IMR-90 (cell line): ENCODE measurements around the gene COL5A3. TPM values are rescaled to one million over a fixed set of nuclear protein-coding genes. Genes with fewer than 3 reads are reported as not detected.

Source experiments
- ATAC-seq: fragments of 200-7000 bp; cut with Tn5 transposase; 2 replicates; pipeline ENCODE4 v1.9.1; 2020; ENCODE audit warnings: low read depth, mild to moderate bottlenecking, moderate library complexity
- BruUV-seq: library from RNA; stranded (reverse); fragments of 400-500 nt; replicated peaks from 2 replicates; lab custom pipeline; 2021; lab: Mats Ljungman, UMichigan
- CTCF ChIA-PET: fragments of 300-600 bp; formaldehyde crosslinking; extraction: SDS; loops from one replicate; lab custom pipeline; 2021; ENCODE audit warnings: antibody characterized with exemption; lab: Yijun Ruan, JAX
- POLR2A ChIA-PET: fragments of 300-600 bp; sonication (Branson Sonifier 250); formaldehyde crosslinking; loops from one replicate; lab custom pipeline; 2022; ENCODE audit warnings: antibody characterized with exemption; ENCODE audit not compliant: unreplicated experiment; lab: Charles Lee
- DNase-seq: peaks from one replicate; pipeline ENCODE4 v3.0.0; 2013
- H2AFZ ChIP-seq: replicated peaks from 2 replicates; pipeline ENCODE3; 2013; ENCODE audit warnings: low read length, mild to moderate bottlenecking; ENCODE audit not compliant: poor library complexity
- H2AK5ac ChIP-seq: 2 replicates; pipeline ENCODE4 v1.6.1; 2013; ENCODE audit warnings: low read depth, low read length, inconsistent platforms
- H2AK9ac ChIP-seq: replicated peaks from 2 replicates; pipeline ENCODE3; 2013; ENCODE audit warnings: mild to moderate bottlenecking, low read depth, low read length, moderate library complexity; ENCODE audit not compliant: poor library complexity
- H2BK120ac ChIP-seq: 2 replicates; pipeline ENCODE4 v1.6.1; 2013; ENCODE audit warnings: low read depth, low read length, inconsistent platforms
- H2BK15ac ChIP-seq: 3 replicates; pipeline ENCODE4 v1.6.1; 2013; ENCODE audit warnings: low read depth, low read length, inconsistent platforms
- H2BK20ac ChIP-seq: 2 replicates; pipeline ENCODE4 v1.6.1; 2013; ENCODE audit warnings: low read depth, mild to moderate bottlenecking, inconsistent platforms, low read length, moderate library complexity
- H2BK5ac ChIP-seq: 2 replicates; pipeline ENCODE4 v1.6.1; 2013; ENCODE audit warnings: mild to moderate bottlenecking, low read depth, low read length, inconsistent platforms; ENCODE audit not compliant: poor library complexity, severe bottlenecking
- H3K14ac ChIP-seq: replicated peaks from 2 replicates; pipeline ENCODE4 v1.6.1; 2013; ENCODE audit warnings: low read depth, low read length, inconsistent platforms
- H3K18ac ChIP-seq: 2 replicates; pipeline ENCODE4 v1.6.1; 2013; ENCODE audit warnings: low read depth, low read length, control low read depth
- H3K23ac ChIP-seq: 2 replicates; pipeline ENCODE4 v1.6.1; 2013; ENCODE audit warnings: low read depth, low read length, inconsistent platforms
- H3K27ac ChIP-seq: 2 replicates; pipeline ENCODE4 v1.5.1; 2013; ENCODE audit warnings: mild to moderate bottlenecking, control low read depth, low read length; ENCODE audit not compliant: insufficient read depth
- H3K27me3 ChIP-seq: 2 replicates; pipeline ENCODE4 v1.6.1; 2013; ENCODE audit warnings: low read length; ENCODE audit not compliant: control insufficient read depth, insufficient read depth
- H3K36me3 ChIP-seq: 2 replicates; pipeline ENCODE4 v1.6.1; 2013; ENCODE audit warnings: low read length, mixed read lengths; ENCODE audit not compliant: control insufficient read depth, insufficient read depth
- H3K4ac ChIP-seq: 2 replicates; pipeline ENCODE4 v1.6.1; 2013; ENCODE audit warnings: low read depth, low read length, inconsistent platforms
- H3K4me1 ChIP-seq: 2 replicates; pipeline ENCODE4 v1.6.1; 2013; ENCODE audit warnings: low read length, mixed read lengths; ENCODE audit not compliant: control insufficient read depth, insufficient read depth
- H3K4me2 ChIP-seq: 2 replicates; pipeline ENCODE4 v1.6.1; 2013; ENCODE audit warnings: low read depth, mild to moderate bottlenecking, control low read depth, low read length, moderate library complexity
- H3K4me3 ChIP-seq: 2 replicates; pipeline ENCODE4 v1.5.1; 2013; ENCODE audit warnings: low read depth, mild to moderate bottlenecking, control low read depth, low read length, moderate library complexity; ENCODE audit not compliant: insufficient read depth
- H3K56ac ChIP-seq: 2 replicates; pipeline ENCODE4 v1.6.1; 2013; ENCODE audit warnings: low read length, inconsistent platforms; ENCODE audit not compliant: insufficient read depth; ENCODE audit errors: extremely low read depth
- H3K79me1 ChIP-seq, 2 experiments: 2 replicates each; pipeline ENCODE4 v1.6.1; 2013; ENCODE audit warnings: low read length in 2 of 2, inconsistent platforms in 1 of 2, low read depth in 1 of 2
- H3K9ac ChIP-seq: 2 replicates; pipeline ENCODE4 v1.6.1; 2013; ENCODE audit warnings: low read depth, low read length, control low read depth
- H3K9me1 ChIP-seq: 2 replicates; pipeline ENCODE4 v1.6.1; 2013; ENCODE audit warnings: low read length, inconsistent platforms; ENCODE audit not compliant: insufficient read depth
- H3K9me3 ChIP-seq: 2 replicates; pipeline ENCODE4 v1.6.1; 2013; ENCODE audit warnings: low read length; ENCODE audit not compliant: control insufficient read depth, insufficient read depth
- H4K20me1 ChIP-seq: 2 replicates; pipeline ENCODE4 v1.6.1; 2013; ENCODE audit warnings: low read length, inconsistent platforms; ENCODE audit not compliant: insufficient read depth
- H4K5ac ChIP-seq: 2 replicates; pipeline ENCODE4 v1.6.1; 2013; ENCODE audit warnings: mild to moderate bottlenecking, low read depth, low read length, control low read depth
- H4K8ac ChIP-seq, 2 experiments: 2 replicates each; pipeline ENCODE4 v1.6.1; 2013; ENCODE audit warnings: low read depth in 2 of 2, low read length in 2 of 2, control low read depth in 1 of 2, inconsistent platforms in 1 of 2
- H4K91ac ChIP-seq: 2 replicates; pipeline ENCODE4 v1.6.1; 2013; ENCODE audit warnings: low read depth, low read length, inconsistent platforms; ENCODE audit not compliant: insufficient read depth
- BHLHE40 ChIP-seq: fragments of 150-350 bp; IDR thresholded peaks from 2 replicates; pipeline ENCODE4 v1.6.1; 2016; ENCODE audit warnings: mild to moderate bottlenecking, low read depth, low read length
- CEBPB ChIP-seq: IDR thresholded peaks from 2 replicates; pipeline ENCODE4 v1.6.1; 2012; ENCODE audit warnings: low read depth, low read length, improper control_type of control experiment
- CHD1 ChIP-seq: IDR thresholded peaks from 2 replicates; pipeline ENCODE4 v1.6.1; 2012; ENCODE audit warnings: low read depth, low read length, improper control_type of control experiment
- MXI1 ChIP-seq: IDR thresholded peaks from 2 replicates; pipeline ENCODE4 v1.6.1; 2012; ENCODE audit warnings: low read depth, mild to moderate bottlenecking, low read length, moderate library complexity, borderline replicate concordance
- NFE2L2 ChIP-seq: fragments of 150-350 bp; IDR thresholded peaks from 2 replicates; pipeline ENCODE4 v1.6.1; 2016; ENCODE audit warnings: low read depth, mild to moderate bottlenecking, low read length
- RAD21 ChIP-seq: IDR thresholded peaks from 2 replicates; pipeline ENCODE4 v1.6.1; 2012; ENCODE audit warnings: low read length, improper control_type of control experiment
- RCOR1 ChIP-seq: IDR thresholded peaks from 2 replicates; pipeline ENCODE4 v1.6.1; 2012; ENCODE audit warnings: mild to moderate bottlenecking, low read length, improper control_type of control experiment; ENCODE audit not compliant: insufficient replicate concordance
- RFX5 ChIP-seq: IDR thresholded peaks from 2 replicates; pipeline ENCODE4 v1.8.0; 2012; ENCODE audit warnings: low read depth, mild to moderate bottlenecking, low read length, moderate library complexity
- SMC3 ChIP-seq: fragments of 150-350 bp; IDR thresholded peaks from 2 replicates; pipeline ENCODE4 v1.6.1; 2016; ENCODE audit warnings: low read depth, mild to moderate bottlenecking, antibody characterized with exemption, low read length, moderate library complexity
- WGBS, 2 experiments: methylation state at CpG; one replicate each; pipeline versions ENCODE4 v1.1.5 to v1.1.7; 2013; ENCODE audit warnings: missing lambda C conversion rate in 2 of 2; ENCODE audit not compliant: insufficient read length in 1 of 2; ENCODE audit errors: extremely low coverage in 2 of 2; 5-methylcytosine and 5-hydroxymethylcytosine counted together
- dilution Hi-C: fragments of 300-500 bp; cut with HindIII; formaldehyde crosslinking; loops from one replicate; pipeline ENCODE4 v1.14.3; 2018; ENCODE audit warnings: low sequenced_read_pairs; ENCODE audit not compliant: unreplicated experiment
- in situ Hi-C: fragments of 300-500 bp; cut with MboI; formaldehyde crosslinking; loops from 3 replicates; pipeline ENCODE4 v1.14.3; 2019; ENCODE audit warnings: low sequenced_read_pairs, inconsistent platforms, mixed read lengths
- intact Hi-C: fragments of 100-400 bp; cut with micrococcal nuclease; formaldehyde crosslinking; loops from 2 replicates; pipeline ENCODE4 v1.10.0; 2022
- polyA plus RNA-seq, 3 experiments: library from polyadenylated mRNA; depleted of rRNA; stranded (reverse); fragments of >200 nt; gene quantifications; 2 replicates each; pipeline ENCODE4 v1.2.3, GENCODE V29; 2012; ENCODE audit warnings: low replicate concordance in 1 of 3
- total RNA-seq: library from RNA; depleted of rRNA; stranded (reverse); fragments of >200 nt; gene quantifications from 2 replicates; pipeline ENCODE4 v1.2.3, GENCODE V29; 2012
- TF ChIP-seq, protein P1 (sequence below): conservative IDR thresholded peaks from 2 replicates; pipeline ENCODE4 v1.5.1; 2012; ENCODE audit warnings: mild to moderate bottlenecking, low read depth, low read length, improper control_type of control experiment

COL5A3 gene
- total and polyA plus RNA-seq, 2 of the 4 experiments (the other 2 are of a cell fraction), result 0.54 to 1.5 TPM

DNA sequence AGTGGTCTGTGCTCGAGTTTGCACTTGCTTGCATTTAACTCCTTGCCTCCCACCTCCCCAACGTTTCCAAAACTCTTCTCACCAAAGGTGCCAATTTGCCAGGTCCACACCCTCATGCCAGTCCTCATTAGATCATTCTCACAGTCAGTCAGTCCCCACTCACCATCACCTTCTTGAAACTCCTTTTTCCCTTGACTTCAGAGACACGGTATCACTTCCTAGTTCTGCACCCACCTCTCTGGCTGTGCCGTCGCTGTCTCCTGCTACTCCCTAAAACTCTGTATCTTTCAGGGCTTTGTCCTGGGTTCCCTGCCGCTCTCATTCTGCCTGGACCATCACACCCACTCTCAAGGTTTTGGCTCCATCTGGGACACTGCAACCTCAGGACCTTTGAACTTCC is 93.6 kb downstream of the COL5A3 start:
- Histone ChIP-seq H3K79me1 (no peaks in the 10 kb centered on the region; a peak in 1 of 4 replicates), H3K9me1 (peaks cover 9% of the 10 kb centered on the region; the same call in 1 of the 2 replicates), H3K27ac (no peak overlapping the region), H3K27me3 (peaks cover 15% of the 10 kb centered on the region), H4K91ac (no peak overlapping the region), H3K18ac (no peak overlapping the region), H3K4me2 (no peak overlapping the region), H2AK9ac (no peak overlapping the region), H3K9ac (no peak overlapping the region), H4K20me1 (no peaks in the 10 kb centered on the region), H3K36me3 (no peaks in the 10 kb centered on the region), H4K5ac (no peak overlapping the region), H2BK5ac (no peak overlapping the region), H3K56ac (no peak overlapping the region), H2AK5ac (peak overlapping the region; percentile 39; the same call in 1 of the 2 replicates), H3K4me1 (peaks cover 2% of the 10 kb centered on the region; the same call in 1 of the 2 replicates), H2BK20ac (peak overlapping the region; percentile 22; the same call in 1 of the 2 replicates), H3K4me3 (no peak overlapping the region), H3K9me3 (no peaks in the 10 kb centered on the region), H2AFZ (no peak overlapping the region), H3K23ac (no peak overlapping the region), H2BK120ac (no peak overlapping the region), H3K4ac (no peak overlapping the region), H4K8ac (no peak overlapping the region), H2BK15ac (no peak overlapping the region), H3K14ac (no peak overlapping the region)
- 41% methylated on average over 4 of the region's 6 CpGs; no CpG with 5 or more reads in 1 of the 2 experiments for WGBS, 2 experiments
- DNase-seq (no peak), ATAC-seq (no peak)
- in situ Hi-C loops (no loop called here), dilution Hi-C loops (no loop called here), intact Hi-C loops (loop anchor here (10.0 kb wide), 1 partner anchor 292 kb away; the partner anchor contains the start of gene ZNF561)
- TF ChIP-seq BHLHE40, result no peak
- no peak for TF ChIP-seq NFE2L2
- TF ChIP-seq, protein P1, sequence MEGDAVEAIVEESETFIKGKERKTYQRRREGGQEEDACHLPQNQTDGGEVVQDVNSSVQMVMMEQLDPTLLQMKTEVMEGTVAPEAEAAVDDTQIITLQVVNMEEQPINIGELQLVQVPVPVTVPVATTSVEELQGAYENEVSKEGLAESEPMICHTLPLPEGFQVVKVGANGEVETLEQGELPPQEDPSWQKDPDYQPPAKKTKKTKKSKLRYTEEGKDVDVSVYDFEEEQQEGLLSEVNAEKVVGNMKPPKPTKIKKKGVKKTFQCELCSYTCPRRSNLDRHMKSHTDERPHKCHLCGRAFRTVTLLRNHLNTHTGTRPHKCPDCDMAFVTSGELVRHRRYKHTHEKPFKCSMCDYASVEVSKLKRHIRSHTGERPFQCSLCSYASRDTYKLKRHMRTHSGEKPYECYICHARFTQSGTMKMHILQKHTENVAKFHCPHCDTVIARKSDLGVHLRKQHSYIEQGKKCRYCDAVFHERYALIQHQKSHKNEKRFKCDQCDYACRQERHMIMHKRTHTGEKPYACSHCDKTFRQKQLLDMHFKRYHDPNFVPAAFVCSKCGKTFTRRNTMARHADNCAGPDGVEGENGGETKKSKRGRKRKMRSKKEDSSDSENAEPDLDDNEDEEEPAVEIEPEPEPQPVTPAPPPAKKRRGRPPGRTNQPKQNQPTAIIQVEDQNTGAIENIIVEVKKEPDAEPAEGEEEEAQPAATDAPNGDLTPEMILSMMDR, result no peak
- no peak for TF ChIP-seq RAD21
- no peak for TF ChIP-seq RFX5
- TF ChIP-seq MXI1, result no peak
- TF ChIP-seq CHD1, result no peak
- no peak for TF ChIP-seq RCOR1
- no peak for TF ChIP-seq SMC3
- TF ChIP-seq CEBPB, result no peak
- ChIA-PET CTCF (no interaction called here), POLR2A (no interaction called here)
- no TSS peak for BruUV-seq
